T-helper 9 cell (primary cell): ENCODE measurements around the gene MC5R.
"Not testable (repeated sequence)": the region's sequence is repeated elsewhere in the genome, so short reads cannot be mapped to it uniquely, and the experiment has no call there.

Source experiments
- DNase-seq: peaks from one replicate; pipeline ENCODE4 v3.0.0-alpha.2; 2020

The MC5R gene

DNA sequence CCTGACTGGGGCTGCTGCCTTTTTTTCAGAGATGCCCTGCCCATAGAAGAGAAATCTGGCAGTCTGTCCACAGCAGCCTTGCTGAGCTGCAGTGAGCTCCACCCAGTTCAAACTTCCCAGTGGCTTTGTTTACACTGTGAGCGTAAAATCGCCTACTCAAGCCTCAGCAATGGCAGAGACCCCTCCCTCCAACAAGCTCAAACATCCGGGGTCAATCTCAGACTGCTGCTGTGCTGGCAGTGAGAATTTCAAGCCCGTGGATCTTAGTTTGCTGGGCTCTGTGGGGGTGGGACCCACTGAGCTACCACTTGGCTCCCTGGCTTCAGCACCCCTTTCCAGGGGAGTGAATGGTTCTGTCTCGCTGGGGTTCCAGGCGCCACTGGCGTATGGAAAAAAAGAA lies 38.9 kb downstream of the MC5R start:
- not testable (repeated sequence) for DNase-seq

GRCh38 chr18:13868501-13869271 lies 44.7 kb downstream of the MC5R start:
- no peak for DNase-seq

GRCh38 chr18:13871701-13872100 lies 47.8 kb downstream of the MC5R start:
- DNase-seq, result no peak

DNA sequence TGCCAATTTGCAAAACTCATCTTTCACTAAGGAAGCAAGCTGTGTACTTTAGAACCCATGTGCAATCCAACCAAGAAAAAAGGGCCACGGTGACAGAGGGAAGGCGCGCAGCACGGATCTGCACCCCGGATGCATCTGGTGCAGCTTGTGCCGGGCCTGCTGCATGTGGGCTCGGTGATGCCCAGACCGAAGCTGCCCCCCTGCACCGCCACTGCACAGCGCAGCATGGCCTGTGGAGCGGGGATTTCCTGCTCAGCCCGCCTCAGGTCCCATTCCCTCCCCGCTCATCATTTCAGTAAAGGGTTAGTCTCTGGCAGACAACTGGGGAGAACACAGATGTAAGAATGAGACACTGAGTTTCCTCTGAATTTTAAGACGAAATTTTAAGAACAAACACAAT lies 48.4 kb downstream of the MC5R start:
- DNase-seq, result no peak

GRCh38 chr18:13872932-13873331 lies 49.0 kb downstream of the MC5R start:
- no peak for DNase-seq

GRCh38 chr18:13874558-13874957 lies 50.6 kb downstream of the MC5R start:
- no peak for DNase-seq
